ENCODE measurements around the gene EIF4G3.

The EIF4G3 gene

GRCh38 chr1:20775700-20776099 is 401.0 kb downstream of the EIF4G3 start:
- no peak for DNase-seq (ENCODE audit: low read depth, low spot score)
- no peak overlapping the region for H3K4me3 ChIP-seq (ENCODE audit: low read depth, low read length)
- in situ Hi-C loops (cut with HindIII; ENCODE audit: low sequenced_read_pairs), result no loop called here
- TF ChIP-seq, protein P1, sequence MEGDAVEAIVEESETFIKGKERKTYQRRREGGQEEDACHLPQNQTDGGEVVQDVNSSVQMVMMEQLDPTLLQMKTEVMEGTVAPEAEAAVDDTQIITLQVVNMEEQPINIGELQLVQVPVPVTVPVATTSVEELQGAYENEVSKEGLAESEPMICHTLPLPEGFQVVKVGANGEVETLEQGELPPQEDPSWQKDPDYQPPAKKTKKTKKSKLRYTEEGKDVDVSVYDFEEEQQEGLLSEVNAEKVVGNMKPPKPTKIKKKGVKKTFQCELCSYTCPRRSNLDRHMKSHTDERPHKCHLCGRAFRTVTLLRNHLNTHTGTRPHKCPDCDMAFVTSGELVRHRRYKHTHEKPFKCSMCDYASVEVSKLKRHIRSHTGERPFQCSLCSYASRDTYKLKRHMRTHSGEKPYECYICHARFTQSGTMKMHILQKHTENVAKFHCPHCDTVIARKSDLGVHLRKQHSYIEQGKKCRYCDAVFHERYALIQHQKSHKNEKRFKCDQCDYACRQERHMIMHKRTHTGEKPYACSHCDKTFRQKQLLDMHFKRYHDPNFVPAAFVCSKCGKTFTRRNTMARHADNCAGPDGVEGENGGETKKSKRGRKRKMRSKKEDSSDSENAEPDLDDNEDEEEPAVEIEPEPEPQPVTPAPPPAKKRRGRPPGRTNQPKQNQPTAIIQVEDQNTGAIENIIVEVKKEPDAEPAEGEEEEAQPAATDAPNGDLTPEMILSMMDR (IDR thresholded peaks at IDR 0.05; ENCODE audit: low read depth, low read length), result no peak

DNA sequence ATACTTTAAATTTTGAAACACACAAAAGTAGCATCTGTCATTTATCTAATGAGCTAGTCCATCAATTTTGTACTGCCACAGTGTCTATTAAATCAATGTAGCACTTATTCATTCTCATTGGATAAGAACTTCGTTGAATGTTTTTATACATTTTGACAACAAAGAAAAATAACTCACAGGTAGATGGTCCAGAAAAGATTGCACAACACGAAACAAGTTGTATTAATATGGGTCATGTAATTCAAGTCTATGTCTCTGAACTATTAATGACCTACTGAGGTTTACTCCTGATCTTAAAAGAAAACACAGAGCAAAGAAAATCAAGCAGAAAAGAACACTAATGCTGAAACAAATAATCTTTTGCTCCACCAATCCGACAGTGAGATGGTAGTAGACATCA is 404.9 kb downstream of the EIF4G3 start:
- no peak overlapping the region for H3K4me3 ChIP-seq (ENCODE audit: low read depth, low read length)
- TF ChIP-seq, protein P1 (IDR thresholded peaks at IDR 0.05; ENCODE audit: low read depth, low read length), result no peak
- in situ Hi-C loops (cut with HindIII; ENCODE audit: low sequenced_read_pairs), result no loop called here
- DNase-seq (ENCODE audit: low read depth, low spot score), result no peak

DNA sequence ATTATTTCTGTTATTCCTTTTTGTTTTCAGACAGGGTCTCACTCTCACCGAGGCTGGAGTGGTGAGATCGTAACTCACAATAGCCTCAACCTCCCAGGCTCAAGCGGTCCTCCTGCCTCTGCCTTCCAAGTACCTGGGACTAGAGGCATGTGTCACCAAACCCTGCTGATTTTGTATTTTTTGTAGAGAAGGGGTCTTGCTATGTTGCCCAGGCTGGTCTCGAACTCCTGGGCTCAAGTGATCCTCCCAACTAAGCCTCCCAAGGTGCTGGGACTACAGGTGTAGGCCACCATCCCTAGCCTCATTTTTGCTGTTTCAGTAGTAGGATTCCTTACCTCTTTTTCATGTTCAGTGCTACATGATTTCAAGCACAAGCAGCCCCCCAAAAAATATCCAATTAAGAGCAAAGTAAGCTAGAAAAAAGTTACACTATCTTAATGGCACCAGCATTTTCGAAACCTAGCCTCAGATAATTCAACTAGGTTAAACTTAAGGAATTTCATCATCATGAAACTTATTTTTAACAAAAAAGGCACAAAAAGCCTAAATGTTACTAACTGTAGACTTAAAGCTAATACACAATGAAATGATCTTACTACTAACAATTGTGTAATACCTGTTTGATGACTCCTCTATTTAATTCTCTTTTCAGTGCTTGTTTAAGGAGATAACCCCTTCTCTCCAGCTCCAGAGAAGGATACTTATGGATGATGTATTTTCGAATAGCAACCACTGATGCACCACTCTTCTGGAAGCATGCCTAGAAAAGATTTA is 406.2 kb downstream of the EIF4G3 start:
- in situ Hi-C loops (cut with HindIII; ENCODE audit: low sequenced_read_pairs), result no loop called here
- no peak overlapping the region for H3K4me3 ChIP-seq (ENCODE audit: low read depth, low read length)
- TF ChIP-seq, protein P1 (IDR thresholded peaks at IDR 0.05; ENCODE audit: low read depth, low read length), result no peak
- DNase-seq (ENCODE audit: low read depth, low spot score), result no peak

- DNase-seq (ENCODE audit: low read depth, low spot score), result no peak
- in situ Hi-C loops (cut with HindIII; ENCODE audit: low sequenced_read_pairs), result no loop called here
- TF ChIP-seq, protein P1 (IDR thresholded peaks at IDR 0.05; ENCODE audit: low read depth, low read length), result no peak
Observed at GRCh38 chr1:20767271-20767670, 409.4 kb downstream of the EIF4G3 start.

DNA sequence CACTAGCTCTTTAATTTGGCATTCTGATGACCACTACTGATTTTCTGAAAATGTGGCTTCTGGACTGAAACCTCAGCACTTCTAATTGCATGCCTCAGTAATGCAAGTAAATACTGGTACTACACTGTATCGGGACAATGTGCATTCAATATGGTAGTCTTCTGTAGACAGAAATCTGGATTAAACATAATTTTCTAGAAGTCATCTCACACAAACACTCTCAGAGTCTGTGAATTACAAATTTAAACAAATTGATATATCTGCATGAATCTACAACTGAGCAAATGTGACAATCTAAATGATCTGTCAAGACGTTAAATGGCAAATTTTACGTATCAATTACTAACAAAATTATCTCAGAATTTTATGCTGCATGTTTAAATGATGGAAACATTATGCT is 413.3 kb downstream of the EIF4G3 start:
- no peak overlapping the region for H3K4me3 ChIP-seq (ENCODE audit: low read depth, low read length)
- TF ChIP-seq, protein P1 (IDR thresholded peaks at IDR 0.05; ENCODE audit: low read depth, low read length), result no peak
- in situ Hi-C loops (cut with HindIII; ENCODE audit: low sequenced_read_pairs), result no loop called here
- DNase-seq (ENCODE audit: low read depth, low spot score), result no peak

More at GRCh38 chr1:20767271-20767670, 409.4 kb downstream of the EIF4G3 start:
- no peak overlapping the region for H3K4me3 ChIP-seq (ENCODE audit: low read depth, low read length)

DNA sequence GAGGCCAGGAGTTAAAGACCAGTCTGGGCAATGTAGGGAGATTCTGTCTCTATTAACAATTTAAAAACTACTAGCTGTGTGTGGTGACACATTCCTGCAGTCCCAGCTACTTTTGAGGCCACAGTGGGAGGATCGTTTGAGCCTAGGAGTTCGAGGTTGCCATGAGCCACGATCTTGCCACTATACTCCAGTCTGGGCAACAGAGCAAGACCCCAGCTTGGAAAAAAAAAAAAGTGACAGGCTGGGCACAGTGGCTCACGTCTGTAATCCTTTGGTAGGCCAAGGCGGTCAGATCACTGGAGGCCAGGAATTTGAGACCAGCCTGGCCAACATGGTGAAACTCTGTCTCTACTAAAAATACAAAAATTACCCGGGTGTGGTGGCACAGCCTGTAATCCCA is 416.4 kb downstream of the EIF4G3 start:
- no peak for DNase-seq (ENCODE audit: low read depth, low spot score)
- TF ChIP-seq, protein P1 (IDR thresholded peaks at IDR 0.05; ENCODE audit: low read depth, low read length), result no peak
- no peak overlapping the region for H3K4me3 ChIP-seq (ENCODE audit: low read depth, low read length)
- in situ Hi-C loops (cut with HindIII; ENCODE audit: low sequenced_read_pairs), result no loop called here
